Hepatocyte (in vitro differentiated cells): Measurements from ENCODE around the gene ARSA.

ENCODE experiments used
- EZH2 ChIP-seq: fragments of 200-600 bp; sonication (generic); IDR thresholded peaks from 2 replicates; pipeline ENCODE4 v1.6.1; 2016; ENCODE audit warnings: antibody characterized with exemption, mild to moderate bottlenecking, borderline replicate concordance
- EZH2phosphoT487 ChIP-seq: fragments of 200-600 bp; sonication (generic); IDR thresholded peaks from one replicate; pipeline ENCODE4 v1.6.1; 2018; ENCODE audit warnings: antibody characterized with exemption, mild to moderate bottlenecking, low read depth, moderate library complexity; ENCODE audit not compliant: unreplicated experiment, severe bottlenecking
- TF ChIP-seq, protein P1 (sequence below): fragments of 200-600 bp; sonication (generic); IDR thresholded peaks from 2 replicates; pipeline ENCODE4 v1.5.1; 2016; ENCODE audit warnings: antibody characterized with exemption, mild to moderate bottlenecking; ENCODE audit not compliant: poor library complexity

DNA sequence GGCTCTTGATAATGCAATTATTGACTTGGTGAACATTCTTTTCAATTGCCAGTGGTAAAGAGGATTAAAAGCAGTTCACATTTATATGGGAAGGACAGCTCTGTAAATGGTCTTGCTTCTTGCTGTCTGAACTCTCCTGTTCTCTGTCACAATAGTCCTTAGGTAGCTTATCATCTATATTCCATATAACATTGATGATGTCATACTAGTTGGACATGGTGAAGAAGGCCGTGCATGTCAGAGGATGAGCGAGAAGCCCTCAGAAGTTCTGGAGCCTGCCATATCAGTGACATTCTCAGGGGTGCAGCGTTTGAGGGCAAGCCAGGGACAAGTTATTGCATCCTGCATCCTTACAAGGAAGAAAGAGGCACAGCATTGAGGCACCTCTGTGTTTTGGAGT, 42.7 kb downstream of the ARSA start:
- TF ChIP-seq, protein P1, sequence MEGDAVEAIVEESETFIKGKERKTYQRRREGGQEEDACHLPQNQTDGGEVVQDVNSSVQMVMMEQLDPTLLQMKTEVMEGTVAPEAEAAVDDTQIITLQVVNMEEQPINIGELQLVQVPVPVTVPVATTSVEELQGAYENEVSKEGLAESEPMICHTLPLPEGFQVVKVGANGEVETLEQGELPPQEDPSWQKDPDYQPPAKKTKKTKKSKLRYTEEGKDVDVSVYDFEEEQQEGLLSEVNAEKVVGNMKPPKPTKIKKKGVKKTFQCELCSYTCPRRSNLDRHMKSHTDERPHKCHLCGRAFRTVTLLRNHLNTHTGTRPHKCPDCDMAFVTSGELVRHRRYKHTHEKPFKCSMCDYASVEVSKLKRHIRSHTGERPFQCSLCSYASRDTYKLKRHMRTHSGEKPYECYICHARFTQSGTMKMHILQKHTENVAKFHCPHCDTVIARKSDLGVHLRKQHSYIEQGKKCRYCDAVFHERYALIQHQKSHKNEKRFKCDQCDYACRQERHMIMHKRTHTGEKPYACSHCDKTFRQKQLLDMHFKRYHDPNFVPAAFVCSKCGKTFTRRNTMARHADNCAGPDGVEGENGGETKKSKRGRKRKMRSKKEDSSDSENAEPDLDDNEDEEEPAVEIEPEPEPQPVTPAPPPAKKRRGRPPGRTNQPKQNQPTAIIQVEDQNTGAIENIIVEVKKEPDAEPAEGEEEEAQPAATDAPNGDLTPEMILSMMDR, result no peak
- TF ChIP-seq EZH2phosphoT487 (no peak), EZH2 (no peak)
